GM19351 (cell line): Measurements from ENCODE around the gene MIA2.
"Not testable (repeated sequence)": the region's sequence is repeated elsewhere in the genome, so short reads cannot be mapped to it uniquely, and the experiment has no call there.

ENCODE experiments used
- ATAC-seq: cut with Tn5 transposase; IDR thresholded peaks from one replicate; pipeline ENCODE4 v1.9.1; 2021; ENCODE audit warnings: mild to moderate bottlenecking, moderate library complexity; ENCODE audit not compliant: unreplicated experiment

MIA2 gene

GRCh38 chr14:39266525-39266870 is 32.8 kb downstream of the MIA2 start:
- peak; percentile 25 for ATAC-seq

- peak; percentile 76 for ATAC-seq
These were observed 33.3 kb downstream of the MIA2 start for GRCh38 chr14:39266871-39267607.

DNA sequence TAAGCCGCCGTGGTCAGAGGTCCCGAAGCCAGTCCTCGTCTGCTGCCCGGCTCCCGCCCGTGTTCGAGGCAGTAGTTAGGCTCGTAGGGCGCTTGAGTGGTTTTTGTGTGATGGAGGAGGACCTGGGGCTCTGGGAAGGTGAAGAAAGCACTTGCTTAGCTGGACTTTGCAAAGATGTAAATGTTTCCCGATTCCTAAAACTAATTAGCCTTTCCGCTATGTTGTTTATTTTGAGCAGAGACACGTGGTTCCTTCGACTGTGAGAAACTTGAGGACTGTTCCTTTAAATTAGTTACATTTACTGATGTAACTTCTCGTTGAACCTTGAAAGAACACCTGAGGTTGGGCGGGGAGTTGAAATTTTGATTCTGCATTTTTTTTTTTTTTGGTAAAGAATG is 33.9 kb downstream of the MIA2 start:
- ATAC-seq, result peak; percentile 18

- no peak for ATAC-seq
These were observed 34.7 kb downstream of the MIA2 start for GRCh38 chr14:39268393-39268792.

GRCh38 chr14:39272918-39273317 is 39.2 kb downstream of the MIA2 start:
- no peak for ATAC-seq

- ATAC-seq, result no peak
These were observed 41.7 kb downstream of the MIA2 start for GRCh38 chr14:39275395-39275794.

DNA sequence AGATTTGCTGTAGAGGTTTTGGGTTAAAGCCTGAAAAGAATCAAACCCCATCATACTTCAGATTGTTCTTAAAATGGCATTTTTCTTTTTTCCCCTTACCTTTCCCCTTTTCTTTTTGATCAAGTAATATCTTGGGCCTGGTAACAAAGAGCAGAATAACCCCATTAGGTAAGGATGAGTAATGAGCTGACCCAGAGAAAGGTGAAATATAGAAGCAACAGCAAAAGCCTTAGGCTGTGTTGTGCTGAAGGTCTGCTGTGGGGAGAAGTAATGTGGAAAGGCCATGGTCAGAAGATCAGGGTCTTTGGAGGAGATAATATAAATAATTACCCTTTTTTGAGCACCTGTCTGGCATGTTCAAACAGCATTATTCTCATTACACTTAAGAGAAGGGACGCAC is 42.3 kb downstream of the MIA2 start:
- ATAC-seq, result no peak

DNA sequence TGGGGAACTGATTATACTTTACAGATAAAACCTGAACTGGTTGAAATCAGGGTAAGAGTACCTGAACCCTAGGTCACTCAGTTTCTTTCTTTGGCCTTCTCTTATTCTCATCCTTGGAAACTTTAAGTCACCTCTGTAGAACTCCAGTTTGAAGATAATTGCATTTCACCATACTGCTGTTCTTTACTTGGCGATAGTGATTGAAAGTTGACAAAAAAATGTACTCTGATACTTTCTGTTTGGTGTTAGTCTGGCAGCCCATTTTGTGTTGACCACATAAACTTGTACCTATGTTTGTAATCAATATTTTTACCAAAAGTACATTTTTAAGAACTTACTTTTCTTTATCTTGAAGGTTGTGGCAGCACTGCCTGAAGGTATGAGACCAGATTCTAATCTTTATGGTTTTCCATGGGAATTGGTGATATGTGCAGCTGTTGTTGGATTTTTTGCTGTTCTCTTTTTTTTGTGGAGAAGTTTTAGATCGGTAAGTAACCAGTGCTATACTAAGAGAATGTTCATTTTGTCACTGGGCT is 42.9 kb downstream of the MIA2 start:
- ATAC-seq, result no peak

- ATAC-seq, result no peak
These were observed 45.8 kb downstream of the MIA2 start for GRCh38 chr14:39279515-39279914.

GRCh38 chr14:39280678-39281077 is 47.0 kb downstream of the MIA2 start:
- not testable (repeated sequence) for ATAC-seq

DNA sequence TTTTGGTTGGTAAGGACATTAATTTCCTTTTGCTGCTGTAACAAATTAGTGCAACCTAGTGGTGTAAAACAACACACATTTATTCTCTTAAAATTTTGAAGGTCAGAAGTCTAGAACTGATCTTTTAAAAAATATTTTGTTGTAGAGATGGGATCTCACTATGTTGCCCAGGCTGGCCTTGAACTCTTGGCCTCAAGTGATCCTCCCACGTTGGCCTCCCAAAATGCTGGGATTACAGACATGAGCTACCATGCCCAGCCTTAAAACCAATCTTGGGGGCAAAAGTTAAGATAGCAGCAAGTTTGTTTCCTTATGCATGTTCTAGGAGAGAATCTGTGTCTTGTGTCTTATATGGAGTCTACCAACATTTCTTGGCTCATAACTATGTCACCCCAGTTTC is 55.8 kb downstream of the MIA2 start:
- ATAC-seq, result no peak

DNA sequence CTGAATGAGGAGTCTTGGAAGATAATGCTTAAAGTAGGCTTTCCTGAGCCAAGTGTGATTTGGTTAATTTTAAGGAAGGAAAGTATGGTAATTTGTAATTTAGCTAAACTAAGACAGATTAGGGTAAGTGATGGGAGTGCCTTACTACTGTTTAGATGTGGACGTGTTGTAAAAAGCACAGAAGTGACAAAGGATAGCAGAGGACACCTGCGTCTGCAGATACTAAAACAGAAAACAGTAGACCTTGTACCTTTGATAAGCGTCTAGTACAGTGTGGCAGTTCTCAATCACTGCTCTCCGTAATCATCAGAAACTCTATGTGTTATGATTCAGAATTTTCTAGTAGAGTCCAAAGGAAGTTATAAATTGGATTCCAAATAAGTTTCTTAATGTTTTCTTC is 58.0 kb downstream of the MIA2 start:
- no peak for ATAC-seq

DNA sequence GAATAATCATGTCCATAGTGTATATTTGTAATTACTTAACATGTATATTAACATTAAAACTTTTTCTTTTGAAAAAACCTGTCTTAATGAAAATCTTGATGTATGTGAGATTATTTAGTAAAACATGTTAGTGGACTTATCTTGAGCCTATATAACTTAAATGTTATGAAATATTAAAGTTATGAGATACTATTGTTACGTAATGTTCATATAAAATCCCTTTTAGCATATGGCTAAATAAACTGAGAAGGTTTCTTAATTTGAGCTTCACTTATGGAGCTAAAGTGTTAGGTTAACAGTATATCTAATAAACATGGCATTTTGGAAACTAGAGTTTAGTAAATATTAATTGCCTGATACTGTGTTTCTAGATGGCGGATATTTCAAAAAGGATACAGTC is 59.9 kb downstream of the MIA2 start:
- no peak for ATAC-seq

DNA sequence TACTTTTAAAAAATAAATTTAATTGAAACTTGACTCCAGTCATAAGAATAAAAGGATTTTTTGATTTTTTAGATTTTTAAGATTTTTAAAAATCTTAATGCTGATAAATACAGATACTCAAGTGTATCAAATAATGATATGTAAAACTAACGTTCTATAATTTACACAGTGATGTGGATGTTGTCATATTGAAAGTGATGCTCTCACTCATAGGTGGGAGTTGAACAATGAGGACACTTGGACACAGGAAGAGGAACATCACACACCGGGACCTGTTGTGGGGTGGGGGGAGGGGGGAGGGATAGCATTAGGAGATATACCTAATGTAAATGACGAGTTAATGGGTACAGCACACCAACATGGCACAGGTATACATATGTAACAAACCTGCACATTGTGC is 66.7 kb downstream of the MIA2 start:
- not testable (repeated sequence) for ATAC-seq

DNA sequence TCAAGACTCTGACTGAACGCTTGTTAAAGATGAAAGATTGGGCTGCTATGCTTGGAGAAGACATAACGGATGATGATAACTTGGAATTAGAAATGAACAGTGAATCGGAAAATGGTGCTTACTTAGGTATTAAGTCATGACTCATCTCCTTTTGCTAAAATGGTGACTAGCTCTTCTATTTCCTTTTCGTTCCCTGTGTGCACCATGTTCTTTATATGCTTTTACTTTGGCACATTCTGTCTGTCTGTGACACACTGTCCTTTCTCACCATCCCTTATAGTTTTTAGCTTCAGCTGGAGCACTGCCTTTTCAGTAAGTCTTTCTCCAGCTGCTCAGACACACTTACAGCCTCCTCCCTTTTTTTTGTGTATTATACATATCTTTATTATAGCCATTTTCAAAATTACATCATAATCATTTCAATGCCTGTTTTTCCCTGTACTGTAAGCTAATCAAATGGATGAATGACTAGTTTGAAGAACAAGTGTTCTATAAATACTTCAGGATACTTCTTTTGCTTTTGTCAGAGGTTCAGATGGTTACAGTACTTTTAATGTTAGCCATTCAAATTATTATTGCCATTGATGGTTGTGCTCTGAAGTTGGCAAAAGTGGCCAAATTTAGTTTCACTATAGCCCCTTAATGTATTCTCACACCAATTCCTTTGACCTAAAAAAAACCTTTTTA is 68.6 kb downstream of the MIA2 start:
- no peak for ATAC-seq

- ATAC-seq, result no peak
These were observed 69.4 kb downstream of the MIA2 start for GRCh38 chr14:39303115-39303514.

DNA sequence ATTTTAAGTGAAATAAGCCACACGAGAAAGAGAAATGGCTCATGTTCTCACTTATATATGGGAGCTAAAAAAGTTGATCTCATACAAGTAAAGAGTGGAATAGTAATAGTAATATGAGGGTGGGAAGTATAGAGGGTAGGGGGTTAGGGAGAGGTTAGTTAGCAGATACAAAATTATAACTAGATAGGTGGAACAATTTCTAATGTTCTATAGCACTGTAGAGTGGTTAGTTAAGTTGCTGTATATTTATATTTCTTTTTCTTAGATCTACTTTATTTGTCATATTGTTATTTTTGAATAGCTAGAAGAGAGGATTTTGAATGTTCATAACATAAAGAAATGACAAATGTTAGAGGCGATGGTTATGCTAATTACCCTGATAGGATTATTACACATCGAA is 74.1 kb downstream of the MIA2 start:
- no peak for ATAC-seq

DNA sequence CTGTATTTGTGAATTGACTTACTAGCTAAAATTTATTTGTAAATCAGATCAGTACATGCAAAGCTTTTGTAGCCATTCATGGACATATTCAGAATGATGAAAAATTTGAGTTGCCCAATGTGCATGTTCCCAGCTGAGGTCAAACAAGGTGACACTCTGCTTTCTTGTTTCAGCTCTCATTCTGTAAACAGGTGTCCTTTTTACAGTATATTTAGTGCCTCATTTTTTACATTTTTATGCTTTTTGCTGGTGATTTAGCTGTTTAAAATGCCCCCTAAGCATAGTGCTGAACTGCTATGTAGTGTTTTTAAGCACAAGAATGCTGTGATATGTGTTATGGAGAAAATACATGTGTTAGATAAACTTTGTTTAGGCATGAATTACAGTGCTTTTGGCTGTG is 76.3 kb downstream of the MIA2 start:
- no peak for ATAC-seq

DNA sequence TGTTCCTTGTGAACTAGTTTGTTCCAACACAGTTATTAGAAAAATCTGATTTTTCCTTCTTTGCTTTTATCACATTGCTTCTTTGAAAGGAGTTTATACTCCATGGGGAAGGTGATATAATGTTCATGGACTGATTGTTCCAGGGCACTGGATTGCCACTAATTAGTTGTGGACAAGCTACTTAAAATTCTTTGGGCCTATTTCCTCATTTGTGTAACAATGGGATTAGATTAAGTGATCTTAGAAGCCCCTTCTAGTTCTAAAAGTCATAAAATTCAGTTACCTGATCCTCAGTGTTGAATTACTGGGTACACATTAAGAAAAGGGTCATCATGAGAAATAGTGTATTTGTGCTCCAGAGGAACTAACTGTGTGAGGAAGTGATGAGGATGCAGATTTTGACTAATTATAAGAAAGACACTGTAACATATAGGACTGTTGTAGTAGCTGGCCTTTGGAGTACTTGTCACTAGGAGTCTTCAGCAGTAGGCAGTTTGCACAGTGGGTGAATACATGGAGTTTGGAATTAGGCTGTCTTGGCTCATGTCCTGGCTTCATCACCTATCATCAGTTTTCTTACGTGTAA is 82.2 kb downstream of the MIA2 start:
- ATAC-seq, result no peak

- ATAC-seq, result no peak
These were observed 83.3 kb downstream of the MIA2 start for GRCh38 chr14:39316830-39317553.

- no peak for ATAC-seq
These were observed 84.9 kb downstream of the MIA2 start for GRCh38 chr14:39318574-39318973.
